ENCODE results near the gene CD47. TPM values are rescaled to one million over a fixed set of nuclear protein-coding genes. Genes with fewer than 3 reads are reported as not detected.

Gene CD47
- total and polyA plus RNA-seq, 2 of the 4 experiments (the other 2 are of a cell fraction), result 45.9 to 52.0 TPM

DNA sequence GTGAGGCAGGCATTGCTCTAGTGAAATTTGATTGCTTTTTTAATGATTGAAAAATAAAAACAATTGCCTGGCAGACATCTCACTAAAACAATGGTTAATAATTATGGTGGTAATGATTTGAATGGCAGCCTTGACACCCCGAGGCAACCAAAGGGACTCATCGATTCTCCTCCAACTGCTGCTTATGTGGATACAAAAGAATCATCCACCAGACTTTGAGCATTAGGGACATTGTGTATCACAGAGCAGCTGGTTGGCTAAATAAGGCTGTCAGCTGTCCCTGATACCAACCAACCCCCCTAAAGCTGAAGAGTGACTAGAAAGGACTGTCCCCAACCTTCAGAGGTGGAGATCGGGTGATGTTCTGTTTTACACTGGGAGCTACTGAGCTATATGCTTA is 1.7 kb upstream of the CD47 start:
- Histone ChIP-seq H4K91ac (ENCODE audit: insufficient read depth, low read depth, low read length) (no peak overlapping the region), H3K4ac (ENCODE audit: low read depth, low read length) (peak overlapping the region; percentile 14; the same call in 1 of the 2 replicates), H2AFZ (replicated peaks; ENCODE audit: low read length, poor library complexity) (no peak overlapping the region), H3K79me1 (ENCODE audit: low read depth in 1 of 2, low read length in 2 of 2) (peaks cover 12 to 25% of the 10 kb centered on the region in 2 experiments), H3K36me3 (ENCODE audit: control insufficient read depth, insufficient read depth, low read length) (no peaks in the 10 kb centered on the region), H3K9me1 (ENCODE audit: insufficient read depth, low read length) (no peaks in the 10 kb centered on the region), H3K27ac (ENCODE audit: insufficient read depth, low read length) (no peak overlapping the region), H2BK5ac (ENCODE audit: low read depth, low read length, poor library complexity, severe bottlenecking) (no peak overlapping the region), H3K4me1 (ENCODE audit: control insufficient read depth, insufficient read depth, low read length) (peaks cover 3% of the 10 kb centered on the region; the same call in 1 of the 2 replicates), H3K9ac (ENCODE audit: low read depth, low read length) (no peak overlapping the region), H3K9me3 (ENCODE audit: control insufficient read depth, insufficient read depth, low read length) (no peaks in the 10 kb centered on the region), H2BK15ac (ENCODE audit: low read depth, low read length) (0 out of 3 replicates have a peak overlapping the region, but pooled peaks have one; percentile 11), H2AK5ac (ENCODE audit: low read depth, low read length) (no peak overlapping the region), H2BK120ac (ENCODE audit: low read depth, low read length) (no peak overlapping the region), H3K4me3 (ENCODE audit: insufficient read depth, low read depth, low read length) (no peak overlapping the region), H3K14ac (replicated peaks; ENCODE audit: low read depth, low read length) (no peak overlapping the region), H3K27me3 (ENCODE audit: control insufficient read depth, insufficient read depth, low read length) (no peaks in the 10 kb centered on the region), H4K20me1 (ENCODE audit: insufficient read depth, low read length) (no peaks in the 10 kb centered on the region; the same call in 1 of the 2 replicates), H3K18ac (ENCODE audit: low read depth, low read length) (no peak overlapping the region), H3K23ac (ENCODE audit: low read depth, low read length) (no peak overlapping the region), H3K56ac (ENCODE audit: extremely low read depth, insufficient read depth, low read length) (no peak overlapping the region), H2BK20ac (ENCODE audit: low read depth, low read length) (no peak overlapping the region), H4K8ac (ENCODE audit: low read depth in 2 of 2, low read length in 2 of 2) (no peak overlapping the region), H3K4me2 (ENCODE audit: low read depth, low read length) (no peak overlapping the region), H2AK9ac (replicated peaks; ENCODE audit: low read depth, low read length, poor library complexity) (no peak overlapping the region), H4K5ac (ENCODE audit: low read depth, low read length) (no peak overlapping the region)
- ChIA-PET POLR2A (ENCODE audit: unreplicated experiment) (no interaction called here), CTCF (no interaction called here)
- in situ Hi-C loops (cut with MboI; ENCODE audit: low sequenced_read_pairs), result no loop called here
- intact Hi-C loops (cut with micrococcal nuclease), result loop anchor here (10.0 kb wide), 1 partner anchor 212 kb away; no protein-coding TSS in a partner anchor
- no TSS peak for BruUV-seq (replicated peaks)
- ATAC-seq (ENCODE audit: low read depth) (no peak), DNase-seq (no peak)
- TF ChIP-seq FOS (IDR thresholded peaks at IDR 0.05; ENCODE audit: low read depth, low read length) (no peak), ELK1 (IDR thresholded peaks at IDR 0.05; ENCODE audit: borderline replicate concordance, low read depth, low read length) (no peak), RAD21 (IDR thresholded peaks at IDR 0.05; ENCODE audit: low read length) (no peak), CEBPB (IDR thresholded peaks at IDR 0.05; ENCODE audit: low read depth, low read length) (no peak), RFX5 (IDR thresholded peaks at IDR 0.05; ENCODE audit: low read depth, low read length) (no peak), MAZ (IDR thresholded peaks at IDR 0.05; ENCODE audit: borderline replicate concordance, low read depth, low read length) (no peak), CHD1 (IDR thresholded peaks at IDR 0.05; ENCODE audit: low read depth, low read length) (no peak), BHLHE40 (IDR thresholded peaks at IDR 0.05; ENCODE audit: low read depth, low read length) (no peak), RCOR1 (IDR thresholded peaks at IDR 0.05; ENCODE audit: insufficient replicate concordance, low read length) (no peak), POLR2A (IDR thresholded peaks at IDR 0.05; ENCODE audit: low read depth, low read length) (no peak), MAFK (IDR thresholded peaks at IDR 0.05; ENCODE audit: low read depth, low read length) (no peak), MXI1 (IDR thresholded peaks at IDR 0.05; ENCODE audit: borderline replicate concordance, low read depth, low read length) (no peak), SMC3 (IDR thresholded peaks at IDR 0.05; ENCODE audit: low read depth, low read length) (no peak), NFE2L2 (IDR thresholded peaks at IDR 0.05; ENCODE audit: low read depth, low read length) (no peak), CTCF (conservative IDR thresholded peaks at IDR 0.05; ENCODE audit: low read depth, low read length) (no peak)
- TF ChIP-seq, protein P1, sequence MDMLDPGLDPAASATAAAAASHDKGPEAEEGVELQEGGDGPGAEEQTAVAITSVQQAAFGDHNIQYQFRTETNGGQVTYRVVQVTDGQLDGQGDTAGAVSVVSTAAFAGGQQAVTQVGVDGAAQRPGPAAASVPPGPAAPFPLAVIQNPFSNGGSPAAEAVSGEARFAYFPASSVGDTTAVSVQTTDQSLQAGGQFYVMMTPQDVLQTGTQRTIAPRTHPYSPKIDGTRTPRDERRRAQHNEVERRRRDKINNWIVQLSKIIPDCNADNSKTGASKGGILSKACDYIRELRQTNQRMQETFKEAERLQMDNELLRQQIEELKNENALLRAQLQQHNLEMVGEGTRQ (IDR thresholded peaks at IDR 0.05; ENCODE audit: low read depth, low read length), result no peak
- WGBS, 2 experiments (ENCODE audit: extremely low coverage in 2 of 2, insufficient read length in 1 of 2), result 80% methylated on average over 1 of the region's 3 CpGs; no CpG with 5 or more reads in 1 of the 2 experiments
- dilution Hi-C loops (cut with HindIII; ENCODE audit: low sequenced_read_pairs, unreplicated experiment), result no loop called here

Measured in IMR-90 (cell line).